GM12864 (cell line): ENCODE data around the gene PAQR8.
A peak's percentile ranks its signal among the peaks of the same experiment; 100 is the strongest.

Source experiments
- DNase-seq: peaks from one replicate; pipeline ENCODE4 v3.0.0-alpha.2; 2011; ENCODE audit warnings: low read depth
- H3K4me3 ChIP-seq: 2 replicates; pipeline ENCODE4 v1.5.1; 2011; ENCODE audit warnings: mild to moderate bottlenecking, low read depth, low read length, control low read depth
- TF ChIP-seq, protein P1 (sequence below): IDR thresholded peaks from 2 replicates; pipeline ENCODE4 v1.5.1; 2011; ENCODE audit warnings: low read depth, mild to moderate bottlenecking, moderate library complexity, low read length, control low read depth, inconsistent platforms; ENCODE audit errors: missing control alignments

The PAQR8 gene

DNA sequence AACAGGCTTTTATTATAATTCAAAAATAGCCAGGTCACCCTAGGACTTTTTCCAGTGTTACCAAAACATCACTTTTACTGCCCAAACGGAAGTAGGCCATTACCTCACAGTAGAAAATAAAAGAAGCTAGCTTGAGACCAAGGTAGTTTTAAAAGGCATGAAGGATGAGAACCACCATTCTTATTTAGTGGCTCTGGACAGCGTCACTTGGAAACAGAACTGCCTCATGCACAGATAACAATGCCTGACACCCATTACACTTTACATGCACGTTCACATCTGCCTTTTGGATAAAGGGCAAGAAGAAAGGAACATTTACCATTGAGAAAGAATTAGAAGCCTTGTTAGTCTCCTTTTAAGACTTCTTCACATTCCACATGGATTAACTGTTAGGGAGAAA, 1.9 kb upstream of the PAQR8 start:
- H3K4me3 ChIP-seq = no peak overlapping the region
- no peak for DNase-seq
- TF ChIP-seq, protein P1, sequence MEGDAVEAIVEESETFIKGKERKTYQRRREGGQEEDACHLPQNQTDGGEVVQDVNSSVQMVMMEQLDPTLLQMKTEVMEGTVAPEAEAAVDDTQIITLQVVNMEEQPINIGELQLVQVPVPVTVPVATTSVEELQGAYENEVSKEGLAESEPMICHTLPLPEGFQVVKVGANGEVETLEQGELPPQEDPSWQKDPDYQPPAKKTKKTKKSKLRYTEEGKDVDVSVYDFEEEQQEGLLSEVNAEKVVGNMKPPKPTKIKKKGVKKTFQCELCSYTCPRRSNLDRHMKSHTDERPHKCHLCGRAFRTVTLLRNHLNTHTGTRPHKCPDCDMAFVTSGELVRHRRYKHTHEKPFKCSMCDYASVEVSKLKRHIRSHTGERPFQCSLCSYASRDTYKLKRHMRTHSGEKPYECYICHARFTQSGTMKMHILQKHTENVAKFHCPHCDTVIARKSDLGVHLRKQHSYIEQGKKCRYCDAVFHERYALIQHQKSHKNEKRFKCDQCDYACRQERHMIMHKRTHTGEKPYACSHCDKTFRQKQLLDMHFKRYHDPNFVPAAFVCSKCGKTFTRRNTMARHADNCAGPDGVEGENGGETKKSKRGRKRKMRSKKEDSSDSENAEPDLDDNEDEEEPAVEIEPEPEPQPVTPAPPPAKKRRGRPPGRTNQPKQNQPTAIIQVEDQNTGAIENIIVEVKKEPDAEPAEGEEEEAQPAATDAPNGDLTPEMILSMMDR = no peak

DNA sequence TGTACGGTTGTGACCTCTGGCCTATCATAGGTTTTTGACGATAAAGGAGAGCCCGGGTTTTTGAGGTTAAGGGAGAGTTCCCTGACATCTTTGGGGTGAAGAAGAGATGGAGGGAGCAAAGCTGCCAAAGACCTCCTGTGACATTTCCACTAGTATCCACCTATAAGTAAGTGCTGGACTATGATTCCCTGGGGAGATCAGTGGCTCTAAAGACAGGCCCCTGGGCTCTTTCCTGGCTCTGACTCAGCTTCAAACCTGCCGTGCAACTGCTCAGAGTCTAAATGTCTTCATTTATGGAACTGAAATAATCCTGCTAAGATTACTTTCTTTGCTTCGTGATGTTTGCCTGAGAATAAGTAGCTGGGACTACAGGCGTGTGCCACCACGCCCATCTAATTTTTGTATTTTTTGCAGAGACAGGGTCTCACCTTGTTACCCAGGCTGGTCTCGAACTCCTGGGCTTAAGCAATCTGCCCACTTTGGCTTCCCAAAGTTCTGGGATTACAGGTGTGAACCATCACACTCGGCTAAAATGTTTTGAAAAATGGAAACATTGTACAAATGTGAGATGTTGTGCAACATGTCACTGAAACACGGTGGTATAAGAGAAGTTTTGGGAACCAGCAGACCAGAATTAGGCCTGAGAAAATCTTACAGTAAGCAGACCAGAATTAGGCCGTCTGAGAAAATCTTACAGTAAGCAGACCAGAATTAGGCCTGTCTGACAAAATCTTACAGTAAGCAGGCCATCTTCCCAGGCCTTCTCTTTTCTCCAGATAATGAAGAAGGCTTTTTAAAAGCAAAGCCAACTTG, 1.1 kb upstream of the PAQR8 start:
- DNase-seq = no peak
- TF ChIP-seq, protein P1 = no peak
- no peak overlapping the region; the same call in 1 of the 2 replicates for H3K4me3 ChIP-seq

DNA sequence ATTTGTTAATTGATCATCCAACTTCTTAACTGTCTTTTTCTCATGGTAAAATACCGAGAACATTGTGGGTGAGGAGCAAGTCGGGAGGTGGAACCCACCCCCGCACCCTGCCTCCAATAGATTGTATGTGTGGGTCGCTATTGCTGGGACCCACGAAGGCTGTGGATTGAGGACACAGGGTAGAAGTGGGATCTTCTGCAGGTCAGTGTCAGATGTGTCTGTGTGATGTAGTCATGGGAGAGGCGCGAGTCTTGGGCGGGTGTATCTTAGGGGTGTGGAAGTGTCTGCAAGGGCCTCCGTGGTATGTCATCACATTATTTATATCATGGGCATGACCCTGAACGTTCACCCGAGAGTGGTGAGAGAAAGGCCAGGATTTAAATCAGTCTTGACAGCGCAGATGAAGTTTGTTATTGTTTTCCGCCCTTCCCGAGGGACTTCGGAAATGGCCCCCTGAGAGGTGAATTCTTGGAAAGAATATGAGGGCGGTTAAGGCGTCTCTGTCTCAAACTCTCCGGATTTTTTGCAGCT, 472 bp upstream of the PAQR8 start:
- TF ChIP-seq, protein P1 = no peak
- no peak for DNase-seq
- peak overlapping the region; percentile 63 for H3K4me3 ChIP-seq

DNA sequence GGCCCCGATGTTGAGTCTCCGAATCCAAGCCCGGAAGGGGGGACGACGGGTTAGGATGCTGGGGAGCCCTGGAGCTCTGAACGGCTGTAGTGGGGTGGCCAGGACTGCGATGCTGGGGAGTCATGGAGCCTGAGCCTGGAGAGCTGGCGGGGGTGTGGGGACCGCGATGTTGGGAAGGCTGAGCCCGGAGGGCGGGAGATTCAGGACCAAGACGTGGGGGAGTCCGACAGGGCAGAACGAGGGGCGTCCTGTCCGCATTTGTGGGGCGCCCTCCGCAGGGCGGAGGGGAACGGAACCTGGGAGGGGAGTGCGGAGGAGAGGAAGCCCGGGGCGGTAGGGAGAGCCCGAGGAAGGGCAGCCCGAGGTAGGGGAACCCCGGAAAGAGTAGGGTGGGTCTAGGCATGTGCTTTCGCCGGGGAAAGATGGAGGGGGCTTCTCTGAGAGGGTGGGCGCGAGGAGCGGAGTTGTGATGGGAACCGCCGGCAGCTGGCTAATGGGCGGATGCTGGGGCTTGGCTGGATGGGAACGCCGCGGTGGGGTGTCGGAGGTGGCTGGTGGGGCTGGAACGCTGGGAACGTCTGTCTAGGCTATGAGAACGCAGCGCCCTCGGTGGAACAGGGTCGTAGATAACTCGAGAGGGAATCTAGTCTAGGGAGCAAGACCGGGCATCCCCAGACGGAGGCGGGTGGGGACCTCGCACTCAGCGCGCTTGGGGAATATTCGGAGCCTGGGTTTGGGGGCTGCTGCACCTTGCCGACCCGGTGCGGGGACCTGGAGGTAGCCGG, 684 bp downstream of the PAQR8 start:
- no peak for DNase-seq
- TF ChIP-seq, protein P1 = peak; percentile 33

DNA sequence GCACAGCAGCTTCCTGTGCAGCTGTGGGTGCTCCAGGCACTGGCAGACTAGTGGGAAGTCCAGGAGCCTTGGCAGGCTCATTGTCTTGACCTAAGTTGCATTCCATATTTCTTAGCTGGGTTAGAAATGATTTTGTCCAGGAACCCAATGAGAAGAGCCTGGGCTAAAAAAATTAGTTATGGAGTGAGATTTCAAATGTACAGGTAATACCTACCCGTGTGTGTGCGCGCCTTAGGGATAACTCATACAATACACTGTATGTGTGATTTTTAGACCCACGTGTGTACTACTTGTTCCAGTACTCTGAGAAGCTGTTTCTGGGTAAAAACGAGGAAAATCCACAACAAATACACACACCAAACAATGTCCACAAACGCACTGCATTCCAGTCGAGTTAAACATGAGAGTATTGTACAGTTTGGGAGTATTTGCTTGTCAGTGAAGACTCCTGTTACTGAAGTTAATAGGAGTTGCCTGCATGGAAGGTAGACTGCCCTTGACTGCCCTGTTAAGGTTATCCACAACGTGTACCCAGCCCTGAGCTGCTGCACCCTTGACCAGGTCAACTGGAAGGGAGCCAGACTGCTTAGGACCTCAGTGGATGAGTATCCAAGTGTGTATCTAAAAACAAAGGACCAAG, 1.4 kb downstream of the PAQR8 start:
- TF ChIP-seq, protein P1 = no peak
- no peak for DNase-seq
- H3K4me3 ChIP-seq = peak overlapping the region; percentile 63

More for the DNA sequence above, 684 bp downstream of the PAQR8 start:
- peak overlapping the region; percentile 63 for H3K4me3 ChIP-seq

DNA sequence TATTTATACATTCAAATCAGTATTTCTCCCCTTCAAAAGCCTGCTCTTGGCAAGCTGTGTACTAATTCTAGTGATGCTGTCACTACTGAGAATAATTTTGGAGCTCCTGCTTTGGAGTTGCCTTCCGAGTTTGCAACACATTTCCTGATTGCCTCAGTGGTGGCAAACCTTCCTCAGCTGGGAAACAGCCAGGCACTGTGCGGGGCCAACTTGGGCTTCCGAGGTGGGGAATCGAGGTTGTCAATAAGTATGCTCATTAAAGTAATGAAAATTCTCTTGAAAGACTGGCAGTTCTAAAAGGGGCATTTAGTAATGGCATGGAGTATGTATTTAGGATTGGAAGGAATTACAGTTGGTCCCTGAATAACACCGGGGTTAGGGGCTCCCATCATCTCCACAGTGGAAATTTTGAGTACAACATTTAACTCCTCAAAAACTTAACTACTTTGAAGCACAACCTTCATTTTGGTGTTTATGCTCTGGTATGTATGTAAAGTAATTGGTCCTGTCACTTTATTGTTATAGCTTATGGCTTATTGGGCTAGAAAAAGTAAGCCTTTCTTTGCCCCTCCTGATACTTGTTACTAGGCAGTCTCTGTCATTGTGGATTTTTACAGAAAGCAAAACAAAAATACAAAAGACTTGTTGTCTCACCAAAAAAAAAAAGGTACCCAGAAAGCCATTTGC, 2.7 kb downstream of the PAQR8 start:
- TF ChIP-seq, protein P1 = no peak
- no peak for DNase-seq
- no peak overlapping the region for H3K4me3 ChIP-seq
